Fibroblast of gingiva (primary cell): ENCODE measurements around the gene ATP10A.

ENCODE experiments used
- DNase-seq: peaks from one replicate; pipeline ENCODE4 v3.0.0-alpha.2; 2011; ENCODE audit warnings: low read depth

The ATP10A gene

DNA sequence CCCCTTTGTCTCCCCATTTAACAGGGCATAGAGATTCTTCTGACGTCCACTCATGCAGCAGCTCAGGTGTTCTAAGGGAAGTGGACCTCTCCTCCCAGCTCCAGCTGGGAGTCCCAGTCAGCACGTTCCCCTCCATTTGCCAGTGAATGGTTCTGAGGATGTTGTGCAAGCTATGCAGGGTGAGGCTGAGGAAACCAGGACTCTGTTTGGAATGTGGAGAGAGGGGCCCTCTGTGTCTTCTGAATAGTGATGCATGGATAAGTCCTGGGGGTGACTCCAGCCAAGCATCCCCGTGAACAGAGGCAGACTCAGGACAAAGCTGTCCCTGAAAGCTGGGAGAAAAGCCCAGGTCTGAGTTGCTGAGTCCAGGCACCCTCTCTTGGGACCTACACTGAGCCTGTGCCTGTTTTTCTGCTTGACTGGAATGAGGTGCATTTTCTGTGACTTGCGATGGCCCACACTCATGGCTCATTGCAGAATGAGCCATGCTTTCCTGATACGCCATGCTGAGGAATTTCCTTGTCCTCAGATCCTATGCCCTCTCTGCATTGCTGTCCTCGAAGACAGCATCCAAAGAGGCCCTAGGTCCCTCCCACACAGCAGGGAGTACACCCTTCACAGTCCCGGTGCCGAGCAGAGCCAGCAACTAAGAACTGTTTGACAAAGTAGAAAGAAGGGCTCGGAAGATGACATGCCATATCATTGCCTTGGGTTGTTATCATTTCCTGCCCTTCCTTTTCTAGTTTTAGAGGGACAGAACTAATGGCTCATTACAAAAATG is 185.2 kb downstream of the ATP10A start:
- DNase-seq = no peak

DNA sequence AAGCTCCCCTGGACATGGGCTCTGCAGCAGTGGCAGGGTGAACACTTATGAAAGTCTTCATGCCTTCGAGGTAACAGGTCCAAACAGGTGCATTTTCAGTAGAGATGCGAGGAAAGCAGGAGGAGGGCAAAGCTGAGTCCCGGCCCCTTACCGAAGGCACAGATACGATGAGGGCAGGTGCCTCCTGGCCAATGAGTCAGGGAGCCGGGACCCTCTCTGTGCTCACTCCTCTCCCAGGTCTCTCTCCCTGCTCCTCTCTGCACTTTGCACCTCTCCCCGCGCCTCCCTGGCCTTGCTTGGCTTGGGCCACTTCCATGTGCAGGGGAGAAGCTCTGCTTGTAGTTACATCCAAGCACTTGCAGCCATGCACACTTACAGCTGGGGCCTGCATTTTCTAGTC is 187.1 kb downstream of the ATP10A start:
- no peak for DNase-seq

DNA sequence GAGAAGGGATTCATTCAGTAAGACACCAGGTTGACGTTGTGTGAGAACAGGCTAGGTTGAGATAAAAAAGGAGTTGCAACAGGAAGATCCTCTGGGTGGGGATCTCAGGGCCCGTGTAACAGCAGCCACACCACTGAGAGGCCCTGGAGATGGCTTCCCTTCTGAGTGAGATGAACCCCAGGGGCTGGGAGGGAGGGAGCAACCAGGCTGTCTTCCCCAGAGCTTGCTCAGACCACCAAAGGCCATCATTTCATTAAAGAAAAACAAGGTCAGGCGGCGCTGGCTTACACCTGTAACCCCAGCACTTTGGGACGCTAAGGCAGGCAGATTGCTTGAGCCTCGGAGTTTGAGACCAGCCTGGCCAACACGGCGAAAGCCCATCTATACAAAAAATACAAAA is 187.7 kb downstream of the ATP10A start:
- DNase-seq = no peak

DNA sequence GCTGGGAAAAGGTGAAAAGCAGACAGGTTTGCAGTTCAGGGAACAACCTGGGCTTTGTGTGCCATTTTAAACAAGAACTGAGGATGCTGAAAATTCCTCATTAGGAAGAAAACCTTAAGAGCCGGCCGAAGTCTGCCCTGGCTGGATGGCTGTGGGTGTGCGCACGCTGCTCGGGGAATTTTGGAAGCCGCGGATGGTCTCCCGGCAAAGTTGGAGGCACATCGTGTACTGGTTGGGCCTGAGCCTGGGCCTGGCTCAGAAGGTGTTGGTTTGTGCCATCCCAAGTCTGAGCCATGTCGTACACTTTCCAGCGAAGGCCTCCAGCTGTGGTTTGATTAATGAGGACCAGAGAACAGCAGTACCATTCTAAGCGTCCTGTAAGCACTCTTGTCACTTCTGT is 188.2 kb downstream of the ATP10A start:
- no peak for DNase-seq

DNA sequence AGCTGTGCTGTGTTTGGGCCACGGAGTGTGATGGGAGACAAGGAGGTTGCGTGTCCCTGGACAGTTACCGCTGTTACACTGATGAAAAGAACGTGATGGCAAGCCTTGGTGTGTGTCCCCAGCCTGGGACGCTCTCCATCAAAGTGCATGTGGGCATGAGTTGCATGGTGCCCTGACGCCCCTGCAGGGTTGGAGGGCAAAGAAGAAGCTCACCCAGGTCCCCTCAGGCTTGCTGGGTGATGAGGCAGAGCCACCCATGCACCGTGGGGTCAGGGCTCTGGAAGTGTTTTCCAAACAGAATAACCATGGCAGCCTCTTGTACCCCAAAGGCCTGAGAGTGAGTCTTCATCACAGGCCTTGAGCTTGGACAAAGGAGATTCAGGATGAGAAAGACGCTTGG is 189.2 kb downstream of the ATP10A start:
- DNase-seq = no peak

DNA sequence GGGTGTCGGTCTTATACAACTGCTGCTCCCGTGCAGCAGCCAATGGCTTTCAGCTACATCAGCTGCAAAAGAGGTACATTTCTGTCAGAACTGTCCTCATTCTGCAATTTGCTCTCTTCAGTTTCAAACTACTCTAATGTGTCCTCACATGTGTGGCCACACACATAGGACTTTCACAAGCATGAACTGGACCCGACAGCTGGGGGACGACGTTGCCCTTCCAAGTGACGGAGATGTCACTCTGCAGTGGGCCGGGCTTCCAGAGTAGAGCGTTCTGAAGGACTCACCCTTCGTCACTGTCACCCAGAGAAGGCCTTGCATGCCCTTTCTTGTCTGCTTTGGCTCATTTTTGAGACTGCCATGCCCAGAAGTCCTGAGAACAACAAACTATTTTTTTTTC is 189.8 kb downstream of the ATP10A start:
- no peak for DNase-seq

DNA sequence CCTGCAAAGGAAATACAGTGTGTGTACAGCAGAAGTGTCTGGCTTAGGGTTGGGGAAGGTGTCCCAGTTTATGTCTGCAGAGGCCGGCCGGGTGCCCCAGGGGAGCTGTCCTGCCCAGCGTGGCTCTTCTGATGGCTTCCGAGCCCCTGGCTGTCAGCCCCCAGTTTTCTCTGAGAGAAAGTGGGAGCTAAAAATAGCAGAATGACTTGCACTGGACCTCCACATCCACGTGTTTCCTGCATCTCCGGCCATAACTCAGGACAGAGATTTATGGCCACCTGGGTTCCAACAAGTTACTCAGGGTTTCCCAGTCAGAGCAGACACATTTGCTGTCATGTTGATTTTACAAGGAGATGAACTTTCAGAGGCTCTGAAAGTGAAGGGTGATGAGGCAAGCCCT is 192.0 kb downstream of the ATP10A start:
- no peak for DNase-seq

DNA sequence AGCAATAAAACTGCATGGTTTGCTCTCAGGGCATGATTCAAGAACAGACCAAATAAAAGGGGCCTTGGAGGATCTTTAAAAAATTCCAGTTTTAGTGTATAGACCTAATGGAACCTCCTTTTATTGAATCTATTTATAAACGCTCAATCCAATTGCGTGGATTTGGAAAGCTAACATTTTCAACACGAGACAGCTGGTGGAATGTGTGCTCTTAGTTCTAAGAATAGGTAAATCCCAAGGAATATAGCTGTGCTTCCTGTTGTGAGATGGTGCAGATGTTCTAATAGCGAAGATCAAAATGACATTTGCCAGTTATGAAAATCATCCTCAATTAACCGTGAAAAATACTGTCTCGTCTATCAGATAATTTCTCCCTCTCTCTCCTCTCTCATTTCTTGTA is 192.5 kb downstream of the ATP10A start:
- no peak for DNase-seq

DNA sequence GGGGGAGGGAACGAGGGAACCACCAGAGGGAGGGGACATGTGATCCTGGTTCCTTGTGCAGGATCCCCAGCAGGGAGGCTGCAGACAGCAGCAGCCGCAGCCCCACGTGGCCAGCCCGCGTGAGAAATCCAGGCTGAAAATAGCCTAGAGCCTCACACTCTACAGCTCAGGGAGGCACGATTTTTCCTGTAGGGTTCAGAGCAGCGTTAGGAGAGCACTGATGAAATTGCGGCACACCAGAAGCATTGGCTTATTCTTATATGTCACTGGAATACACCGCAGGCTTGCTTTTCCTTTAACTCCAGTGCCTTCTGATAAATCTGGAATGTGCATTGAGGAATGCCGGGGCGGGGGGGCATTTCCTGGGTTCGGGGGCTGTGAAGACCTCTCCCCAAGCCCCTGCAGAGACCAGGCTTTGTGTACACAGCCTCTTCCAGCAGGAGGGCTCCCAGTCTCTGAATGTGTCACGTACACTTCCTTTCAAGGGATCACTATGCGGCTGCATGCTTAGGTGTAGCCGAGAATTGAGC is 193.0 kb downstream of the ATP10A start:
- peak; percentile 40 for DNase-seq

DNA sequence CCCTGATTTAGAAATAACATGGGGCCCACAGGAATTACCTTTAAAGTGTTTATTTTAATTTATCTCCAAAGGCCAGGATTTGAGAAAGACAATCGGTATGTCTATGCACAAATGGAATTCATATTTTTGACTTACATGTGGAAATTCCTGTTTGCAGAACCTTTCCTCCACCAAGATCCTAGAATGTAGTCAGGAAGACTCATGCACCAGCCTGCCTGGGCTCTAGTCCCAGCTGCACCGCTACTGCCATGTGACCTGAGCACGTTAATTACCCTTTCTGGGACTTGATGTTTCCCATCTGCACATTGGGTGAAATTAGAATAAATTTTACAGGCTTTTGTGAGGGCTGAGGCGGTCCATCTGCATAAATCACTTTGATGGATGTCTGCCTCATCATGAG is 194.2 kb downstream of the ATP10A start:
- no peak for DNase-seq

DNA sequence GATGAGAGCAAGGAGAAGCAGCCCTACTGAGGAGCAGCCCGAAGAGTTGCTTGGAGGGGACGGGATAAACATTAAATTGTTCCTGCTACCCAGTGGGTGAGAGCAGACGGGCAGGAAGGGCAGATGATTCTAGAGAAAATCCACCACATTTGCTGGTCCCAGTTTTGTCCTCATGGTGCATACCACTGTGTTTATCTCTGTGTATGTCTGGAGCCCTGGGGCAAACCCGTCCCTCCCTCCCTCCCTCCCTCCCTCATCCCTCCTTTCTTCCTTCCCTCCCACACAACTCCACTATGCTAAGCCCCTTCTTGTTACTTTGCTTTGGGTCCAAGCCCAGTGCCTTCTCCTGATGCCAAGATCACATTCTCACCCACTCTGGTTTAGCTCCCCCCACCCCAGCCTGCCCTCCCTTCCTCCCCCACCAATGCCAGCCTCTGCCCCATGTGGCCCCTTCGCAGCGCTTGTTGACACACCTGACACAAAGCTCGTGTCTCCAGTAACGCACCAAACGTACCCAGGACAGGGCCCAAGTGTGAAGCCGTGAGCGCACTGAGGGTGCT is 194.8 kb downstream of the ATP10A start:
- DNase-seq = no peak

DNA sequence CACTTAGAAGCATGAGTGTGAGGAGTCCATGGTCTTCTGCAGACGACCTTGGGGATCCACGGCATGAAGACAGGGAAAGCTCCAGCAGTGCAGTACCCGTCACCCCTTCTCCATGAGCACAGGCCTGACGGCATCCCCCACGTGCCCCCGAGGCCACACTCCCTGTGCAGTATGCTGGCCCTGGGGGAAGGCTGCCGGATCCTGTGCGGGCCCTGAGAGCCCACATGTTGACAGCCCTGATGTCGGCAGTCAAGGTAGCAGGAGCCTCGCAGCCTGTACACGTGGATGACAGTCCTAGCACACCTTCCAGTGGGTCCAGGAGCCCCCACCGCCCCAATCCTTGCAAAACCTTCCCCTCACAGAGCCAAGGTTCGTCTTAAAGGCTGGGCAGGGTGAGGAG is 195.3 kb downstream of the ATP10A start:
- DNase-seq = no peak

DNA sequence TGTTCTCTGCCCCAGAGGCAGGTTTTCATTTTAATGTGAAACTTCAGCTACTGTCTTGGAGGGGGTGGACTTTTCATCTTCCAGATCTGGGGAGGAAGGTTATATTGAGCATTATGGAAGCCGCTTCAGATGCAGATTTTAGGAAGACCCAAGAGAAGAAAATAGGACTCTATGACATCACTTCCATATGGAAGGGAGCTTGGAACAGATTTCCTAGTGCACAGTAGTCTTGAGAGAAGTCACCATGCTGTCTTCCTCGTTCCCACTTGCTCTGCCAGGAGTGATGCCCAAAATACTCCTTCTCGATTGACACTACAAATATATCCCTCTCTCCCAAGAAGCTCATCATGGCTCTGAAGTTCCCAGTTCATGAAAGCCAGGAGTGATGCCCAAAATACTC is 197.2 kb downstream of the ATP10A start:
- no peak for DNase-seq

DNA sequence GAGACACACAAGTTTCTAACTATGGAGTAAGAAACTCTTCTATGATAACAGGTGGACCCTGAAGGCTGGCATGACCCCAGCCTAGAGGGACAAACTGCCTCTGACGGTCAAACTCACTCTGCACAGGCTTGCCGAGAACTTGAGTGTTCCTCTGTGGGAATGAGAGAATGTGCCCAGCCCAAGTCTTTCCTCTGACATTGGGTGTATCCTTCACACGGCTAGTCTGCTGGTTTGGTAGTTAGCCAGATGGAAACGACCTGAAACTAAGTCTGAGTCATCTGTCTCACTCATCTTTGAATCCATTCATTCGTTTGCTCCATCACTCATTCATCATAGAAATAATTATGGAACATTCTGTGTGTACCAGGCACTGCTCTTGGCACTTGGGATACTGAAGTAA is 198.4 kb downstream of the ATP10A start:
- DNase-seq = no peak

DNA sequence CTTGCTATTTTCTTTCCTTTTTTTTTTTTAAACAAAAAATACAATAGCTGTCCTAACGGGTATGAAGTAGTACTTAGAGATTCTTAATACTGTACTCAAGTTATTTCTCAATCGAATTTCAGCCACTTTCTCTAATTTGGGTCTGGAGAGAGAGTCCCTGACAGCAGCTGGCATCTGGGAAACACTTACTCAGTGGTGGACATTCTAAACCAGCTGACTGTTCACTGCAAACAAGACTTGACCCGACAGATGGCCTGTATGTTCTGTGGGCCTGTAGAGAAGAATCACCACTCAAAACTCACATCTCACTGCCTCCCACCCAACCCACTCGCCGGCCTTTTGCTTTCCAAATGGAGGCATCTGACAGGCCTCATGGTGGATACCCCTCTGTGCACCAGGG is 199.6 kb downstream of the ATP10A start:
- DNase-seq = no peak

DNA sequence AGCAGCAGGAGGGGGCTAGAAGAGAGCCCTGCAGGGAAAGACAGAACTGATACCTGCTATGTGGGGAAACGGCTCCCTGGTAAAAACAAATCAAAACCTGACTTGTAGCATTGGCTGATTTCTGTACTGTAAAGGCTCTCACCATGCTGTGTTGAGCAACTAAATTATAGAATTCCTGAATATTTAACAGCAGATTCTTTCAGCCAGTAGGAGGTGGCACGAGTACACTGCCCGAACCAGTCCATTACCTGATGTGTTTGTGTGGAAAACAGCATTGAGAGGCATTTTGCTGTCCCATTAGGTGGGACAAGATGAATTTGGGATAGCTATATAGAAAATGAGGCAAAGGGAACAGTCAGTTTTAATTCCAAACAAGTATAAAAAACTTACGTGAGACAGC is 201.2 kb downstream of the ATP10A start:
- no peak for DNase-seq

DNA sequence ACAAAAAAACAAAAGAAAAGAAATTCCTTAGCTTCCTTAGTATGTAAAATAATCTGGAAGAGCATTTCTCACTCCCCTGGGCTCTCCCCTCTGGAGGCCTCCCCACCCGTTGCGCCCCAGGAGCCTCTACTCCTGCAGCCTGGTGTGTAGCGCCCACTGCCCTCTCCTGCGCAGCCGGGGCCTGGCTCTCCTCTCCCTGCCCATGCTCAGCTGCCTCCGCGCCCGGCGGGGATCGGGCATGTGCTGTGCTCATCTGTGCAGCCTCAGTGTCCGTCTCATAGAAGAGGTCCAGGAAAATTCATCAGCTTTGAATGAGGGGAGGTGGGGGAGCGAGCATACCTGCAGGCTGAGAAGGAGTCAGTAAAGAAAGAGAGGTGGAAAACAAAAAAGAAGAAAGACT is 203.9 kb downstream of the ATP10A start:
- DNase-seq = no peak

DNA sequence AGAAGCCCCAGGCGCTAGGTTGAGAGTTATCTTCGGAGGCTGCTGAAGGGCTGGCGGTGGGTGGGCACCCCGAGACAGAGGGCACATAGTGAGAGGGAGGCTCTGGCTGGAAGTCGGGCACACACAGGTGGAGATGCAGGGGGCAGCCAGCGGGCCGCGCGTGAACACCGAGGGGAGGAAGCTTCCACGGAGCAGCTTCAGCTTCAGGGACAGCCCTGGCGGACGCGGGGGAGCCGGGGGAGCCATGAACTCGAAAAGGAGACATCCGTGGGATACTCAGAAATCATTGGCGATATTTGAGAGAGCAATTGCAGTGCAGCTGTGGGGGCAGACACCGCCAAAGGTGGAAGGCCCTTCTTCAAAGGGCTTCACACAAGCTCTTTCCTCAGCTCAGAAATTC is 204.6 kb downstream of the ATP10A start:
- no peak for DNase-seq

DNA sequence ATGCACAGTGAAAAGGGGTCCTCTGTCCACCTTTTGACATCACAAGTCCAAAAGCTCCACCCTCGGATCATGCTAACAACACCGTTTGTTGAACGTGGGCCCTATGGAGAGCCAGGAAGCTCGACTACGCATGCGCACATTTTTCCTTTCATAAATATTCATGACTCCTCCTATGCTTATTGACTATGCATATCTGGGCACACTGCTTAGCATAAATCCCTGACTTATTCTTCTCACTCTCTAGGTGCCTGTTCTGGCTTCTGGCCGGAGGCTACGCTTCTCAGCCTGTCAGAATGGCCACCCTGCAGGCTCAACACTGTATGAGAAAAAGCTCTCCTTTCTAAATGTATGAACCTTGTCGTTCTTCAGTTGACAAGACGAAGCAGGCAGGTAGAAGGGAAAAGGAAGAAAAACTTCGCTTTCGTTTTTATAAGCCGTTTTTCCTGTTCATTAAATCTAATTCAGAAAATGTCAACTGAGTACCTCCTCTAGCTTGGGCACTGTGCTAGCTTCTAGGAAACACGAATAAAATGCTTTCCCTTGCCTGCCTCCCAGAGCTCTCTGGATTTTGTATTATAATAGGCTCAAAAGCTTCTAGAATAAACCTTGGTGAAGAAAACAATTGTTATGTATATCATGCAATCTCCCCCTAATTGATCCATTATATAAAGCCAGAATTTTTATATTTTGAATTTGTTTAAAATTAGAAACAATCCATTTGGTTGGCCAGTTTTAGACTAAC is 207.7 kb downstream of the ATP10A start:
- DNase-seq = no peak

DNA sequence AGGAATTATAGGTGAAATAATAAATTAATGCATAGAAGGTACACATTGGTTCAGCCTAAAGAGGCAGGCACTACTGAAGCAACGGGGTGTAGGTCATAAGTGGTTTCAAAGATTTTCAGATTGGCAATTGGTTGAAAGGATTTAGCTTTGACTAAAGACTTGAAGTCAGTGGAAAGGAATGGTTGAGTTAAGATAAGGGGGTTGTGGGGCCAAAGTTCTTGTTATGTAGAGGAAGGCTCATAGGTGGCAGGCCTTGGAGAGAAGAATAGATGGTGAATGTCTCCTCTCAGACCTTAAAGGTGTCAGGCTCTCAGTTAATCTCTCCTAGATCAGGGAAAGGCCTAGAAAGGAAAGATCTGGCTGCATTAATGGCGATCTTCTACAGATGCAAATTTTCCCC is 209.8 kb downstream of the ATP10A start:
- DNase-seq = no peak

DNA sequence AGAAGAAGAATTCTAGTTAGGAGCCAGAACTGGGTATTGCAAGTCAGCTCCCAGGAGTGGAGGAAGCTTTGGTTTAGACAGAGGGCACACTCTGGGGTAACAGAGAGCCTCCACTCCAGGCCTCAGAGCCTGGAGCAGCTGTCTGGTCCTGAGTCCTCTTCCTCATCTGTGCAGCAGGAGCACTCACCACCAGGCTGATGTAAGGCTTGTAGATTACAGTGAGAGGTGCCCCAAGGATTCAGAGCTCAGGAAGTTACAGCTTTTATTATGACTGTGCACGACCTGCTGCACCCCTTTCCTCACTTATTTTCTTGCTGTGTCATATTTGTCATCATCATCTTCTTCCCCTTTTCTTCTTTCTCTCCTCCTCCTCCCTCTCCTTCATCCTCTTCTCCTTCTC is 210.4 kb downstream of the ATP10A start:
- no peak for DNase-seq

DNA sequence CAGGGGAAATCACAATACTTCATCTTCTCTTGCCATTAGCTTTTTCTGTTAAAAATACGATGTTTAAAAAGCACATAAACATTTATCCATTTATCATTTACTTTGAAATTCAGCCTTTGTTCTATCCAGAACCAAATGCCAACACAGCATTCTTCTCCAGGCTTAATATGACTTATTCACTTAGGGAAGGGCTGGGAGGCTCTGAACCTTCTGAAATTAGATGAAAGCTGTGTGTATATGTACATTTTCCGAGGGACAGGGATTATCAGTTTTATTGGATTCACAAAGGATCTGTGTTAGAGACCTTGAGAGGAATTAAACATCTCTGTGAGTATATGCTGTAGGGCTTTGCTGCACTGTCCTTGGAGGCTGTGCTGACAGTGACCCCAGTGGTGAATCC is 213.7 kb downstream of the ATP10A start:
- no peak for DNase-seq

DNA sequence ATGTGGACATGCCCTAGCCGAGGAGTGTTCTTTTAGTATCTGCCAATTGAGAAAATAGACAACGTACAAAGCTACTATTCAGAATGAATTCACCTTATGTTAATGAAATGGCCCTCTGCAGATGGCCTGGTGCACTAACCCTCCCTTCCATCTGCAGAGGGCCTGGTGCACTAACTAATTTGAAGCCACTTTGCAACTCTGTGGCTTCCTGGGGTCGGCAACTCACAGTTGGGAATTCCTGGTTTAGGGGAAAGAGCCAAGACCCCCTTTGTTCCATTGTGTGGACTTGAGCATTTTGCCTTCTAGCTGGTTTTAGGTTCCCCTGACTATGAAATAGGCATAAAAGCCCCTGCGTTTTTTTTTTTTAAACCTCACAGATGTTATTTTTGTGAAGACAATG is 220.0 kb downstream of the ATP10A start:
- DNase-seq = no peak
